Jurkat, Clone E6-1 (cell line): ENCODE data around the gene IL17D.

ENCODE experiments used
- DNase-seq: peaks from one replicate; pipeline ENCODE4 v3.0.0-alpha.2; 2011; ENCODE audit warnings: low read depth, low spot score
- H3K4me3 ChIP-seq: 2 replicates; pipeline ENCODE4 v1.5.1; 2011; ENCODE audit warnings: mild to moderate bottlenecking, low read length, control low read depth, moderate library complexity

Gene IL17D

DNA sequence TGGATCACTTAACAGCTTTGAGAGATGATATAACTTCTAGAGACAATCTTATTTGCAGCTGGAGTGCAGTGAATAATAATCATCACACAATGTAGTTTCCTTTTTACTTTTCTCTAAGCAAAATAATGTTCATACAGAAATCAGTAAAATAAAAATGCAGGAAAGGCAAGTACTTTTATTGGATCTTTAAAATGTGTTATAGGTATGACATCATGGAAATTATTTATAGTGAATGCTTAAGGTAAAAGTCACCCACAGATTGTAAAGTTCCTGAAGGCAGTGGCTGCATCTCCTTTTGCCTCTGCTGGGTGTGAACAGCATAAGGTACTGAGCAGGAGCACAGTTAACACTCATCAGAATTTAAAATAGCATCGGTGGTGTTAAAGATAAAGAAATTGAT, 17.3 kb upstream of the IL17D start:
- H3K4me3 ChIP-seq = no peak overlapping the region
- no peak for DNase-seq

DNA sequence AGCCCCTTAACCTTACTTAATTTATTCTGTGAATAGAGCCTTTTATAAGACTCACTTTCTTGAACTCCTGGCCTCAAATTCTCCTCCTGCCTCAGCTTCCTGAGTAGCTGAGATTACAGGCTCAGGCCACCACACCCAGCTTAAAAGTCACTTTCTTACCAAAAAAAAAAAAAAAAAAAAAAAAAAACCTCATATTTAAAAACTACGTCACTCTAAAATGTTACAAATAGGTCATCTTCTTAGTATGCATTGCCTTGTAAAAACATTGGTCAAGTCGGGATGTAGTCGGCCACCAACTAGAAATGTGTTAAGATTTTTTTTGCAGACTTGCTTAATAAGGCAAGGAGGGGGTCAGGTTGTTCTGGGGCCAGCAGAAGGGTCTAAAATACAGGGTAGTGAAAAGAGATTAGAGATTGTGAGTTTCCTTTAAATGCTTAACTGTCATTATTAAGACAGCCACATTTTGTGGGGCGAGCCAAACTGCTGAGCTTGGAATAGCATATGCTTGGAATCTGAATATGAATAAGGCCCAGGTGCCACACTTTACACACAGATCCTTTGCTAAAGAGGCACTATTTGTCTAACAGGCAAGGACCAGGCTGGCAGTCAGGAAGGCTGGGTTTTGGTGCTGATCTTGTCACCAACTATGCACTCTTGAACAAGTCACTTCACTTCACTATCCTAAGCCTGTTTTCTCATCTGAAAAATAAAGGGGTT, 16.5 kb upstream of the IL17D start:
- DNase-seq = no peak

DNA sequence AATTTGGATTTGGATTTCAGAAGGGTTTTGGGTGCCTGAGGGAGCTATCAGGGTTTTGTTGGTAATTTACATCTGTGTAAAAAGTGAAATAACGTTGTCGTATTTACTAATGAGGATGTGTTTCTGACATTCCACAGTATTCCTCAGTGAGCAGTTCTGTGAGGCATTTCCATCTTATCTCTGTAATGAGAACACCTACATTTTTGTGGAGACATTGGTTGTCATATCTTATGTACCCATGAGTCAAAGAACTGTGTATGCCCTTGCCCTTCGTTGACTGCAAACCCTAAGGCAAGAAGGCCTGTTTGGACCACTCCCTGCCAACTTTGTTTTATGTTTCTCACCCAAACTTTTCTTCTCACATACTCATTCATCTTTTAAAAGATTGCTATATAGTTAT, 14.2 kb upstream of the IL17D start:
- no peak for DNase-seq
- no peak overlapping the region for H3K4me3 ChIP-seq

More for the DNA sequence above, 16.5 kb upstream of the IL17D start:
- H3K4me3 ChIP-seq = no peak overlapping the region

DNA sequence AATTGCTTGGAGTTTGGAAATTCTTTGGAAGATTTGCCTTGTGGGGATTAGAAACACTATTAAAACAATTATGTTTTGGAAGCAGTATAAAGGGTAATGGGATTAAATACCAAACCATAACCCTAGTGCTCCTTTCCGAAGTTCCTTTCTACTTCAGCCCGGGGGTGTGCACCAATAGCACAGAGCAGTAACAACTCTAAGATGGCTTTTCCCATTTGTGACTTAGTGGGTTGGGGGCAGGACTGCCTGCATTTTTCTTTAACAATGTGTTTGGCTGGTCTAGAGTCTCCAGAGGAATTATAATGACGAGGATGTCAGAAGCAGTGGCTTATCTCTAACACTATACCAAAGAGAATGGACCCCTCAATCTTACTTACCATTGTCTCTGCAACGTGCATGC, 11.9 kb upstream of the IL17D start:
- H3K4me3 ChIP-seq = no peak overlapping the region
- no peak for DNase-seq

DNA sequence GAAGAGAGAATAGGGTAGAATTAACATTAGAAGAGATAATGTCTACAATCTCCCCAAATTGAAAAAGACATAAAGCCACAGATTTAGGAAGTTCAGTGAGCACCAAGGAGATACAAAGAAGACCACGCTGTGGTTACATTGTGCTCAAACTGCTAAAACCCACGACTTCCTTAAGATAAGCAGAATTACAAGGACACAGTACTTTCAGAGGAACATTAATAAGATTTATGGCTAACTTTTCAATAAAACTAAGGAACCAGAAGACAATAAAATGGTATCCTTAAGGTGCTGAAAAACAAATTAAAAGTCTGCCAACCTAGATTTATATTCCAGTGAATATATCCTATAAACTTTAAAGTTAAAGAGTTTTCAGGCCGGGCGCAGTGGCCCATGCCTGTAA, 7.4 kb upstream of the IL17D start:
- H3K4me3 ChIP-seq = no peak overlapping the region
- DNase-seq = no peak

DNA sequence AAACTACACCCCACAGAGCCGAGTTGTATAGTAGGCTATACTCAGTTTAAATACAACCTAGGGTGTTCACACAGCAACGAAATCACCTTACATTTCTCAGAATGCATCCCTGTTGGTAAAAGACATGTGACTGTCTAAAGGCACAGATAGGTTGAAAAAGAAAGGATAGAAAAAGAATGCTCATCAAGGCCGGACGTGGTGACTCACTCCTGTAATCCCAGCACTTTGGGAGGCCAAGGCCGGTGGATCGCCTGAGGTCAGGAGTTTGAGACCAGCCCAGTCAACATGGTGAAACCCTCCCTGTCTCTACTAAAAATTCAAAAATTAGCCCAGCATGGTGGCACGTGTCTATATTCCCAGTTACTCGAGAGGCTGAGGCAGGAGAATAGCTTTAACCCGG, 3.8 kb upstream of the IL17D start:
- H3K4me3 ChIP-seq = no peak overlapping the region
- DNase-seq = no peak

DNA sequence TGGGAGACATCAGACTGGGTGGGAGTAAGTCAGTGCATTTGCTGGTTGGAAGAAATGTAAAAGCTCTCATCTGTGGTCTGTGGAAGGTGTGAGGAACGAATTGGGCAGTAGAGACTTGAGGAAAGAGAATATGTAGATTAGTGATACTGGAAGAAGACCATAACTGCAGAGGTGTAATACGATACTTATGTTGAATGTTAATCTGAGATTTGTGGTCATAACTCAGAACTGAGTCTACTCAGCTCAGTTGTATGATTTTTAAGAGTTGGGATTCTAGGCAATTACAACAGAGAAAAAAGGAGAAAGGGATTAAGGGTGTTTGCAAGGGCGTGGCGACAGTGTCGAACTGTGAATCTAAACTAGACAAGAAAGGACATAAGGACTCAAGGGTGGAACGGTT, 3.2 kb upstream of the IL17D start:
- DNase-seq = no peak
- H3K4me3 ChIP-seq = no peak overlapping the region

DNA sequence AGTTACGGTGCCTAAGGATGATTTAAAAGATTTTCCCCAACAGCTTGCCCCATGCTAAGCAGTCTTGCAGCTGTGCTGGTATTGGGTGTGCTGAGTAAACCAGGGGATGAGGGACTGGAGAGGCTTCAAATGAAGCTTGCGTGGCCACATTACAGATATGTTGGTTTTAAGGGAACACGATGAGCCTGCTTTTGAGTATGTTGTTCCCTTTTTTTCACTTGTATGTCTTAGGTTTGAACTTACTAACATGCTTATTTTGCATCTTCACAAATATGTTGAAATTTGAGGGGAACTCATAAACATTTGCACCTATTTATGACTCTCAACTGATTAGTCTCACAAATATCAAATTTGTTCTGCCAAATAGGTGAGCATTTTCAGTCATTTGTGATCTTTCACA, 2.0 kb upstream of the IL17D start:
- no peak for DNase-seq
- H3K4me3 ChIP-seq = no peak overlapping the region

DNA sequence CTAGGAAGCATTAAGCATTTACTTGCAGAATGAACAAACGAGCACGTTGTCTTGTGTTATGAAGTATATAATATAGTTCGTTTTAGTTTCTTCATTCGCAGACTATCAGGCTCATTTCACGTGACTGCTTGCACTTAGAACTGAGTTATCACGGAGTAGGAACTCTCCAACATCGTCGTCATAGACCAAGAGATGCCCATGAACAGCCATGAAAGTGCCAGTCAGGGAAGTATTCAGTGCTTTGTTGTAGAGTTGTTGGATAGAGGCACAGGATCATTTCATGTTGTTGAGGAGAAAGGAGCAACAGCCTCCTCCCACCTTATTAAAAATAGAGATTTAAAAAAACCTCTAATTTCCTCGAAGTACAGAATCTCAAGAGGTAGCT, 977 bp upstream of the IL17D start:
- H3K4me3 ChIP-seq = peak overlapping the region; percentile 64
- no peak for DNase-seq

DNA sequence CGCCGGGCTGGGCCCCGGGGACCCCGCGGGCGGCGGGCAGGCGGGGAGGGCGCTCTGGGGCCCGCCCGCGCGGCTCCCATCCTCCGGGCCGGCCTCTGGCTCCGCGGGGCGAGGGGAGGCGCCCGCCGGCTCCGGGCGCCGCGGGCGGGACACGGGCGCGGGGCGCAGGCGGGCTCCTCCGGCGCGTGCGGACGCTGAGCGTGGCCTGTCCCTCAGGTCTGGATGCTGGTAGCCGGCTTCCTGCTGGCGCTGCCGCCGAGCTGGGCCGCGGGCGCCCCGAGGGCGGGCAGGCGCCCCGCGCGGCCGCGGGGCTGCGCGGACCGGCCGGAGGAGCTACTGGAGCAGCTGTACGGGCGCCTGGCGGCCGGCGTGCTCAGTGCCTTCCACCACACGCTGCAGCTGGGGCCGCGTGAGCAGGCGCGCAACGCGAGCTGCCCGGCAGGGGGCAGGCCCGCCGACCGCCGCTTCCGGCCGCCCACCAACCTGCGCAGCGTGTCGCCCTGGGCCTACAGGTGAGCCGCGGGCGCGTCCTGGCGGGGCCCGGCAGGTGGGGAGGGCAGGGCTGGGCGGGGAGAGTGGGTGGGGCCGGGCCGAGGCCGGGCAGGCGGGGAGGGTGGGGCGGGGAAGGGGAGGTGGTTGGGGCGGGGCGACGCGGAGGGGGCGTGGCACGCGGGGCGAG, 420 bp downstream of the IL17D start:
- DNase-seq = peak; percentile 69
- peak overlapping the region; percentile 64 for H3K4me3 ChIP-seq

DNA sequence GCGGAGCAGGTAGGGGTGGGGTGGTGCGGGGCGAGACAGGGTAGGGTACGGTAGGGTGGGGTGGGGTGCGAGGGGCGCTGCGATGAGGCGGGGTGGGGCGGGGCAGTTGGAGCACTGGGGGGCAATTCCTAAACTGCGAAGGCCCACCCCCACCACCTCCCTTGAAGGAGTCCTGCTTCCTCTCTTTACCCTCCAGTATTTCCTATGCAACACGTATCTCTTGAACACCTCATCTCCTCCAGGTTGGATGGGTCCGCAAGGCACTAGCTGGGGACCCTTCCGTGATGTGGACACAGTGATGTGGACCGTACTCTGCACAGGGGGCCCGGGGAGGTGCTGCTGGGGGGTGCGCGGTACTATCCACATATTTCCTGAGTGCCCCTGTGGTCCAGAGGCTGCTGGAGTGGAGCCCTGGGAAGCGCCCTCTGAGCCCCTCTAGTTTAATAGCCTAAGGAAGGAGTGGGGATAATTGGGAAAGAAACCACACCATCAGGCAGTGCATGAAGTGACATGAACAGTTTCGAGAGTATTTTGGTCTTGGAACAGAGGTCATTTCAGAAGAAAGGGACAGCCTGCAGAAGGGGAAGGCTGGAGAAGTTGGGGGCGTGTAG, 1.1 kb downstream of the IL17D start:
- peak overlapping the region; percentile 15 for H3K4me3 ChIP-seq
- DNase-seq = no peak

DNA sequence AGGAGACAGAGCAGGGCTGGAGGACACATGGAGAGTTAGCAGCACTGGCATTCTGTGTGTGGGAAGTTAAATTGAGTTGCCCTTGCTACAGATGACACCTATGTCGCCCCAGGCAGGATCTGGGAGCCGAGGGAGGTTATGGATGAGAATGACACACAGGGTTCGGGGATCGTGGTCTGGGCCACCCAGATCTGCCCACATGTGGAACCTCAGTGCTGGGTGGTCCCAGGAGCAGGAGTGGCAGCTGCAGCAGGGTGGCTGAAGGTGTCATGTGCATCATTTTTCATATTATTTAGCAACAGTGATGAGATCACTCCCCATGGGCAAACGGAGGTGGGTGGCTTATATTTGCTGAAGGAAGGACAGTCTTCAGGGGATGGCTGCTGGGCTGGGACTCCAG, 3.2 kb downstream of the IL17D start:
- DNase-seq = no peak
- no peak overlapping the region for H3K4me3 ChIP-seq

DNA sequence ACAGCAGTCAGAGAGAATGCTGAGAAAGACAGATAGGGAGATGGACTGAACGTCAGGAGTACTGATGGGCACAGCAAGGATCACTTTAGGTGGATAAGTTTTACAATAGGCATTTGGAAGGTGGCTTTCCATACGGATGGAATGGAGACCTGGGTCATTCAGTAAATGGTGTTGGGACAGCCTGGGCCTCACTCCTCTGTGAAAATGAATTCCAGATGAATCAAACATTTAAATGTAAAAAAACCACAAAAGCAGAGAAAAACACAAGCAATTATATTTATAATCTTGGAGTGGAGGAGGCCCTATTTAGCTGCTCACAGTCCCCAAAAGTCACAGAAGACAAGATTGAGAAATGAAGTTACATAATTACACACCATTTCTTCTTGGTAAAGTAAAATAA, 4.7 kb downstream of the IL17D start:
- no peak for DNase-seq
- H3K4me3 ChIP-seq = no peak overlapping the region

DNA sequence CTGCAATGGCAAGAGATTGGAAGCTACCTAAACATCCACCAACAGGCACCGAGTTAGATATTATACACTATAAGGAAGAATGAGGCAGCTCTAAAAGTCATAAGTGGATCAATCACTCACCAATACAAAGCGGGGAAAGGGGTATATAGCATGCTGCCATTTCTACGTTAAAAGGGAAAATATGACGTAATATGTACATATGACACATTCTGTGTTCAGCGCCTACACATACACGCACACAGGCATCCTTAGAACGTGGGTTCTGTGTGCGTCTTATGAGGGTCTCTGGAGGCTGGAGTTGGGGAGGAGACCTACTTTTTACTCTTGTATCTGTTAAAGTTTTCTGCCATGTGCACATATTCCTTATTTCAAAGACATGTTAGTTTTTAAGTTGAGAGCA, 5.9 kb downstream of the IL17D start:
- no peak for DNase-seq
- no peak overlapping the region for H3K4me3 ChIP-seq

DNA sequence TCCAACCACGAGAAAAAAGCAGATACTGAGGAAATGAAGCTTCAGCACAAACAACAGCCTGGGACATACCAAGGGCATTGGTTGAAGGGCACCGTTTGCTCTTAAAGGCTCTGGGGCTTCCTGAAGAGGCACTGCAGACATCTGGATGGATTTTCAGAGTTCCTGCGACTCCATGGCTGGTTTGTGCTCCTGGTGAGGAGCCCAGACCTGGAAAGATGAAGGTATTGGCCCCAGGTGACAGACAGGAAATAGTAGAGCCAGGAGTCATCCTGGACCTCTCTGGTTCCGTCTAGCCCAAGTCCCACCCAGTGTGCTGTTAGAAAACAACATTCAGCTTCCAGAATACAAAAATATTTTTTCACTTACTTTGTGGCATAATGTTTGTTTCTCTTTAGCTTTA, 6.3 kb downstream of the IL17D start:
- DNase-seq = no peak
- no peak overlapping the region for H3K4me3 ChIP-seq

DNA sequence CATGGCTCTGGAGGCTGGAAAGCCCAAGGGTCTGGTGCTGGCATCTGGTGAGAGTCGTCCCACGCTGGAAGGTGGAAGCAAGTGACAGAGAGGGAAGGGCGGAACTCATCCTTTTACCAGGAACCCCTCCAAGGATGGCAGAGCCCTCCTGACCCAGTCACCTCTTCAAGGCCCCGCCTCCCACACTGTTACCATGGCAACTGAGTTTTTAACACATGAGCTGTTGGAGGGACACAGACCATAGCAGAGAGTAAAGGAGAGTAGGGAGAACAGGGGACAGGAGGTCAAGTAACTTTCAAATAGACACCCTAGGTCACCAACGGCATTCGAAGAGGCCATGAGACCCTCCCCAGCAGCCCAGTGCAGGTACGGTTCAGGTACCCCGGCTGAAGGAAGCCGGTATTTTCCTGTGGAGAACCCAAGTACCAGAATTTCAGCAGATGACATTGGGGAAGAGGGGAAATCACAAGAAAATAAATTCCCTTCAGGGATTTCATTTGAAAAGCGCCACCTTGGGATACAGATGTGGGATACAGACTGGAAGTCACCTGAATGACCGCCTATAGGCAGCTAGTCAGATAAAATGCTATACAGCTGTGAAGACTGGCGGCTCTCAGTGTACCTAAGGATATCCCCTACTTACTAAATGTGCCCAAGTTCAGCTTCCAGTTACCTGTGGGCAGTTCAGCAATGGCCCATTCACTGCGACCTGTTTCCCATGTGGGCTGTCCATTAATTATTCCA, 8.0 kb downstream of the IL17D start:
- H3K4me3 ChIP-seq = no peak overlapping the region
- DNase-seq = no peak

DNA sequence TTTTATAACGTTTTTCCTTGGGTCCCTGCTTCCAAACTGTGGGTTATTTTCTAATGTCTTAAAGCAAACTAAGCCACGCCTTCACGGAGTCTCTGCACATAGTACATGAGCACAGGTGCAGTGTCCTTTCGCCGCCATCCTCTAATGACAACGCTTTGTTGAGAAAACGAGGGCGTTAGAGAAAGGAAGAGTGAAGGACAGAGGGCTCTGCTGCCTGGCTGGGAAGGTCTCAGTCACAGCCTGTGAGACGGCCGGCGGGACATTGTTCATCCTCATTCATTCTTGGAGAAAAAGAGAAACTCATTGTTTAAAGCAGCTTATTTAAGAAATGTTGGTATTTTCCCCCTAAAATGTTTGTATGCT, 9.5 kb downstream of the IL17D start:
- no peak for DNase-seq
- H3K4me3 ChIP-seq = no peak overlapping the region

DNA sequence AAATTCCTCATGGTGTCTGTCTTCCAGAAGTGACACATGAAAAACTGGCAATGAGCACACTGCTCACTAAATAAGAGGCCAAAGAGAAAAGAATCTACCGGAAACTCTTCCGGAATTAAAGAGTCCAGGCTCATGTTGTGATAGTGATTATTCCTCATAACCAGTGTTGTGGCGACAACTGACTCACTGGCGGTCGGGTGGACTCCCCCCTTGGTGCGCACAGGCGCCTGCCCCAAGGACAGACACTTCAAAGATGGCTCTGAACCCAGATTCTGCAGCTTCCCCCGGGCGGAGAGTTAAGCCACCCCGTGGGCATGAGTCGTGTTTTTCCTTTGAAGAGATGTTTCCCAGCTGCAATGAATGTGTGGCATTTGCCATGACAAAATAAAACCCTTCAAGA, 10.3 kb downstream of the IL17D start:
- DNase-seq = no peak
- H3K4me3 ChIP-seq = no peak overlapping the region

DNA sequence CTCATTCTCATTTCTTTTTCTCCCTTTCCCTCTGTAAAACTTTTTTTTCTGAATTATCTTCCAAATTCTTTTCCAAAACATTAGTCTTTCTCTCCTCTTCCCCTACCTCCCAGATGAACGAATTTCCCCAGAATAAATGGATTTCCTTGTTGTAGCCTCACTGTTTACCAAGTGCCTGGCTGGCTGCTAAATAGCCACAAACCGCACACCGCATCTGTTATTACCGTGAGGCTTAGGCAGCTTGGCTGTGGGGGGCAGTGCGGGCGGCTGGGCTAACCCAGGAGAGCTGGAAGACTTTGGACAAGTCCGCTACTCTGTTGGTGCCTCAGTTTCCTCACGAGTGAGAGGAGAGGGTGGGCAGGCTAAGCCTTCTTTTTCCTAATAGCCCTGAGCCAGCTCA, 10.7 kb downstream of the IL17D start:
- DNase-seq = no peak
- H3K4me3 ChIP-seq = no peak overlapping the region
